ENCODE data around the gene HPS1.

HPS1 gene

DNA sequence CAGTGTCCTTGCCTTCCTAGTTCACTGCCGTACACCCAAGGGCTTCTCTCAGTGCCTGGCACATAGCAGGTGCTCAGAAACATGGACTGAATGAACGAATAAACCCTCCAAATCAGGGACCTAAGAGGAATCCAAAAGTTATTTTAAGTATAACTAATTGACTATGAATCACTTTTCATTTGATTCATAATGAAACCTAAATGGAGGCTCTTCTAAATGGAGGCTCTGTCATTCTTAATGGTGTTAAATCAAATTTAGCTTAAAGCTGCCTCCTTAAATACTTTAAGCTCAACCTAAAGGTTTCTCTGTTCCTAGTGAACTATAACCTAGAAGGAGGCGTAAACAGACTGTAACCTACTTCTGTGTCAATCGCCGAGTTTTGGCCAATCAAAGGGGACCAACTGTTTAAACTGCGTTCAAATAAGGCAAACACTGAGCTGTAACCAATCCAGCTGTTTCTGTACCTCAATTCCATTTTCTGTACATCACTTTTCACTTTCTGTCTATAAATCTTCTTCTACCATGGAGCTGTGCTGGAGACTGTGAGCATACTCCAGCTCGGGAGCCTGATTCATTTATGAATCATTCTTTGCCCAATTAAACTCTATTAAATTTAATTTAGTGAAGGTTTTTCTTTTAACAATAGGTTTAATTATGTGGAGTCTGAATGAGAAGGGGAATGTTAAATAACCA is 42.8 kb downstream of the HPS1 start:
- Histone ChIP-seq H3K9me3 (ENCODE audit: control insufficient read depth, insufficient read depth, low read depth, low read length) (no peaks in the 10 kb centered on the region), H3K27ac (ENCODE audit: extremely low read depth, low read depth, low read length) (no peak overlapping the region), H3K36me3 (ENCODE audit: control insufficient read depth in 2 of 2, insufficient read depth in 1 of 2, low read length in 2 of 2) (no peaks in the 10 kb centered on the region), H3K4me3 (ENCODE audit: low read depth, low read length) (no peak overlapping the region), H3K4me1 (ENCODE audit: control insufficient read depth, insufficient read depth, low read length) (0 out of 2 replicates have a peak, but pooled peaks cover 4% of the 10 kb centered on the region)
- TF ChIP-seq ZNF521 (tag by site-specific recombination; IDR thresholded peaks at IDR 0.05) (no peak), ZNF530 (tag by site-specific recombination; IDR thresholded peaks at IDR 0.05; ENCODE audit: low read depth) (no peak), ZFP69B (tag by site-specific recombination; IDR thresholded peaks at IDR 0.05) (no peak), GLIS2 (tag by site-specific recombination; IDR thresholded peaks at IDR 0.05) (no peak), ZNF239 (tag by site-specific recombination; IDR thresholded peaks at IDR 0.05) (no peak), ZNF274 (IDR thresholded peaks at IDR 0.05; ENCODE audit: low read length) (no peak), ZNF274 (tag by site-specific recombination; IDR thresholded peaks at IDR 0.05; ENCODE audit: borderline replicate concordance) (no peak), ZNF146 (tag by site-specific recombination; IDR thresholded peaks at IDR 0.05) (no peak), GLIS1 (tag by site-specific recombination; IDR thresholded peaks at IDR 0.05) (no peak), ZNF335 (tag by site-specific recombination; conservative IDR thresholded peaks at IDR 0.05) (no peak), ZNF302 (tag by site-specific recombination; IDR thresholded peaks at IDR 0.05; ENCODE audit: low read depth) (no peak)
- TF ChIP-seq, protein P1, sequence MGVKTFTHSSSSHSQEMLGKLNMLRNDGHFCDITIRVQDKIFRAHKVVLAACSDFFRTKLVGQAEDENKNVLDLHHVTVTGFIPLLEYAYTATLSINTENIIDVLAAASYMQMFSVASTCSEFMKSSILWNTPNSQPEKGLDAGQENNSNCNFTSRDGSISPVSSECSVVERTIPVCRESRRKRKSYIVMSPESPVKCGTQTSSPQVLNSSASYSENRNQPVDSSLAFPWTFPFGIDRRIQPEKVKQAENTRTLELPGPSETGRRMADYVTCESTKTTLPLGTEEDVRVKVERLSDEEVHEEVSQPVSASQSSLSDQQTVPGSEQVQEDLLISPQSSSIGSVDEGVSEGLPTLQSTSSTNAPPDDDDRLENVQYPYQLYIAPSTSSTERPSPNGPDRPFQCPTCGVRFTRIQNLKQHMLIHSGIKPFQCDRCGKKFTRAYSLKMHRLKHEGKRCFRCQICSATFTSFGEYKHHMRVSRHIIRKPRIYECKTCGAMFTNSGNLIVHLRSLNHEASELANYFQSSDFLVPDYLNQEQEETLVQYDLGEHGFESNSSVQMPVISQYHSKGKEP (tag by site-specific recombination; IDR thresholded peaks at IDR 0.05) = no peak
- CTCF ChIA-PET = interaction anchor here (0.8 kb wide), 1 partner anchor 11 kb away, joined by 3 read pairs; no protein-coding TSS in a partner anchor
- POLR2A ChIA-PET = no interaction called here

DNA sequence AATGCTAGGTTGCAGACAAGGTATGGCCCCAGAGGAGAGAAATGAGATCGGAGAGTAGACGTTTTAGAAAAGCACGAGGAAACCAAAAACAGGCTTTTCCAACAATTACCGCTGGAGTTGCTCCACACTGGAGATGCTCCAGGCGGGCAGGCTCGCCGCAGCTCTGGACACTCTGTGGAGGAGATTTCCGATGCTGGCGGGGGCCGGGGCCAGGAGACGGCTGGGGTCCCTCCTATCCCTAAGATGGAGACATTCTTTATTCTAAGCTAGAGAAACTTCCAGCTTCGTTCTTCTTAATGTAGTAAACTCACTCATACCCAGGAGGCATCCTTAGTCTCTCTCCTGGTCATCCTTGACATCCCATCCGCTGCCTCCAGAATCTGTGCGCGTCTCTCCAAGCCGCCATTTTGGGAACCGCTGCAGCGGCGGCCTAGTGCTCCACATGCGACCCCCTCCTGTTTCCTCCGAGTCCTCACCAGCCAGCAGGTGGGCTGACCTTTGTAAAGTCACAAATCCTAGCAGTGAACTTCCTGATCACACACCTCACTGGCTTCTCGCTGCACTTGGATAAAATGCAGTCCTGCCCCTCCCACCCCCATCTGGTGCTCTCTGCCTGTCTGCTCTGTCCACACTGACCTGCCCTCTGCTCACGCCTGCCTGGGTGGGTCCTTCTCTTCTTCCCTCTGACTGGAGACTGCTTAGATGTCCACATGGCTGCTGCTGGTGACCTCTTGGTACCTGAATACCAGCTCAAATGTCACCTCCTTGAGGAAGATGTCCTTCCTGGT is 43.6 kb downstream of the HPS1 start:
- TF ChIP-seq ZBTB20 (tag by site-specific recombination; IDR thresholded peaks at IDR 0.05) (no peak), ZNF548 (tag by site-specific recombination; IDR thresholded peaks at IDR 0.05) (no peak), ZNF624 (tag by site-specific recombination; IDR thresholded peaks at IDR 0.05) (no peak), ZNF24 (tag by site-specific recombination; IDR thresholded peaks at IDR 0.05) (no peak), ZNF837 (tag by site-specific recombination; IDR thresholded peaks at IDR 0.05) (no peak), KLF10 (tag by site-specific recombination; IDR thresholded peaks at IDR 0.05) (no peak), ZNF155 (tag by site-specific recombination; IDR thresholded peaks at IDR 0.05) (no peak)
- 0 out of 2 replicates have a peak, but pooled peaks cover 4% of the 10 kb centered on the region for H3K4me1 ChIP-seq (ENCODE audit: control insufficient read depth, insufficient read depth, low read length)
- CTCF ChIA-PET = no interaction called here
- POLR2A ChIA-PET = no interaction called here
- H3K9me3 ChIP-seq (ENCODE audit: control insufficient read depth, insufficient read depth, low read depth, low read length) = no peaks in the 10 kb centered on the region
- H3K36me3 ChIP-seq (ENCODE audit: control insufficient read depth in 2 of 2, insufficient read depth in 1 of 2, low read length in 2 of 2) = no peaks in the 10 kb centered on the region
- H3K4me3 ChIP-seq (ENCODE audit: low read depth, low read length) = no peak overlapping the region
- no peak overlapping the region for H3K27ac ChIP-seq (ENCODE audit: extremely low read depth, low read depth, low read length)

DNA sequence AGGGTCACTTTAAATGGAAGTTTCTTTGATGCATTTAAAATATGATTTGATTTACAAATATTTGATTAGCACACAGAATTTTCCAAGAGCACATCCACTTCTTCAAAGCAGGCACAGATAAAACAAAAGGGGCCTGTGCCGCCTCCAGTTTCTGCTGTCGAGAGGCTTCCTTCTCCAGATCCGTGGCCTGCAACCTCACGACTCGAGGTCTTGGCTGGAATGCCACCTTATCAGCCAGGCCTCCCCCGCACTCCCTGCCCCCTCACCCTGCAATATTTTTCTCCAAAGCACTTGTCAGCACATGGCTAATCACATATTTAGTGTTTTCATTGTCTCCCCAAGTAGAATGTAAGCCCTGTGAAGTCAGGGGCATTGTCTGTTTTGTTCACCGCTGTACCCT is 44.3 kb downstream of the HPS1 start:
- H3K27ac ChIP-seq (ENCODE audit: extremely low read depth, low read depth, low read length) = no peak overlapping the region
- H3K36me3 ChIP-seq (ENCODE audit: control insufficient read depth in 2 of 2, insufficient read depth in 1 of 2, low read length in 2 of 2) = no peaks in the 10 kb centered on the region
- H3K4me1 ChIP-seq (ENCODE audit: control insufficient read depth, insufficient read depth, low read length) = 0 out of 2 replicates have a peak, but pooled peaks cover 4% of the 10 kb centered on the region
- POLR2A ChIA-PET = no interaction called here
- H3K9me3 ChIP-seq (ENCODE audit: control insufficient read depth, insufficient read depth, low read depth, low read length) = no peaks in the 10 kb centered on the region
- CTCF ChIA-PET = interaction anchor here (0.6 kb wide), 1 partner anchor 989 kb away, joined by 3 read pairs; no protein-coding TSS in a partner anchor
- H3K4me3 ChIP-seq (ENCODE audit: low read depth, low read length) = no peak overlapping the region
- TF ChIP-seq, protein P2, sequence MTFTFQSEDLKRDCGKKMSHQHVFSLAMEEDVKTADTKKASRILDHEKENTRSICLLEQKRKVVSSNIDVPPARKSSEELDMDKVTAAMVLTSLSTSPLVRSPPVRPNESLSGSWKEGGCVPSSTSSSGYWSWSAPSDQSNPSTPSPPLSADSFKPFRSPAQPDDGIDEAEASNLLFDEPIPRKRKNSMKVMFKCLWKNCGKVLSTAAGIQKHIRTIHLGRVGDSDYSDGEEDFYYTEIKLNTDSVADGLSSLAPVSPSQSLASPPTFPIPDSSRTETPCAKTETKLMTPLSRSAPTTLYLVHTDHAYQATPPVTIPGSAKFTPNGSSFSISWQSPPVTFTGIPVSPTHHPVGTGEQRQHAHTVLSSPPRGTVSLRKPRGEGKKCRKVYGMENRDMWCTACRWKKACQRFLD (tag by site-specific recombination; IDR thresholded peaks at IDR 0.05) = no peak
- no peak for TF ChIP-seq YY1 (tag by site-specific recombination; IDR thresholded peaks at IDR 0.05)
- TF ChIP-seq, protein P3, sequence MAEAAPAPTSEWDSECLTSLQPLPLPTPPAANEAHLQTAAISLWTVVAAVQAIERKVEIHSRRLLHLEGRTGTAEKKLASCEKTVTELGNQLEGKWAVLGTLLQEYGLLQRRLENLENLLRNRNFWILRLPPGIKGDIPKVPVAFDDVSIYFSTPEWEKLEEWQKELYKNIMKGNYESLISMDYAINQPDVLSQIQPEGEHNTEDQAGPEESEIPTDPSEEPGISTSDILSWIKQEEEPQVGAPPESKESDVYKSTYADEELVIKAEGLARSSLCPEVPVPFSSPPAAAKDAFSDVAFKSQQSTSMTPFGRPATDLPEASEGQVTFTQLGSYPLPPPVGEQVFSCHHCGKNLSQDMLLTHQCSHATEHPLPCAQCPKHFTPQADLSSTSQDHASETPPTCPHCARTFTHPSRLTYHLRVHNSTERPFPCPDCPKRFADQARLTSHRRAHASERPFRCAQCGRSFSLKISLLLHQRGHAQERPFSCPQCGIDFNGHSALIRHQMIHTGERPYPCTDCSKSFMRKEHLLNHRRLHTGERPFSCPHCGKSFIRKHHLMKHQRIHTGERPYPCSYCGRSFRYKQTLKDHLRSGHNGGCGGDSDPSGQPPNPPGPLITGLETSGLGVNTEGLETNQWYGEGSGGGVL (tag by site-specific recombination; IDR thresholded peaks at IDR 0.05) = no peak
- no peak for TF ChIP-seq ZNF248 (tag by site-specific recombination; IDR thresholded peaks at IDR 0.05)
- TF ChIP-seq ZNF837 (tag by site-specific recombination; IDR thresholded peaks at IDR 0.05) = no peak
- no peak for TF ChIP-seq ZNF558 (tag by site-specific recombination; IDR thresholded peaks at IDR 0.05)
- TF ChIP-seq, protein P4, sequence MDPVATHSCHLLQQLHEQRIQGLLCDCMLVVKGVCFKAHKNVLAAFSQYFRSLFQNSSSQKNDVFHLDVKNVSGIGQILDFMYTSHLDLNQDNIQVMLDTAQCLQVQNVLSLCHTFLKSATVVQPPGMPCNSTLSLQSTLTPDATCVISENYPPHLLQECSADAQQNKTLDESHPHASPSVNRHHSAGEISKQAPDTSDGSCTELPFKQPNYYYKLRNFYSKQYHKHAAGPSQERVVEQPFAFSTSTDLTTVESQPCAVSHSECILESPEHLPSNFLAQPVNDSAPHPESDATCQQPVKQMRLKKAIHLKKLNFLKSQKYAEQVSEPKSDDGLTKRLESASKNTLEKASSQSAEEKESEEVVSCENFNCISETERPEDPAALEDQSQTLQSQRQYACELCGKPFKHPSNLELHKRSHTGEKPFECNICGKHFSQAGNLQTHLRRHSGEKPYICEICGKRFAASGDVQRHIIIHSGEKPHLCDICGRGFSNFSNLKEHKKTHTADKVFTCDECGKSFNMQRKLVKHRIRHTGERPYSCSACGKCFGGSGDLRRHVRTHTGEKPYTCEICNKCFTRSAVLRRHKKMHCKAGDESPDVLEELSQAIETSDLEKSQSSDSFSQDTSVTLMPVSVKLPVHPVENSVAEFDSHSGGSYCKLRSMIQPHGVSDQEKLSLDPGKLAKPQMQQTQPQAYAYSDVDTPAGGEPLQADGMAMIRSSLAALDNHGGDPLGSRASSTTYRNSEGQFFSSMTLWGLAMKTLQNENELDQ (tag by site-specific recombination; IDR thresholded peaks at IDR 0.05; ENCODE audit: low read depth) = no peak

Measured in HEK293 (cell line).